ENCODE measurements around the gene UBIAD1.
"Not testable (repeated sequence)": the region's sequence is repeated elsewhere in the genome, so short reads cannot be mapped to it uniquely, and the experiment has no call there.

The UBIAD1 gene

GRCh38 chr1:11280719-11281376, 7.8 kb downstream of the UBIAD1 start:
- no peak for DNase-seq

- DNase-seq: peak; percentile 89
These were observed 8.7 kb downstream of the UBIAD1 start for GRCh38 chr1:11281518-11282331.

- no peak for DNase-seq
These were observed 10.2 kb downstream of the UBIAD1 start for GRCh38 chr1:11283151-11283550.

DNA sequence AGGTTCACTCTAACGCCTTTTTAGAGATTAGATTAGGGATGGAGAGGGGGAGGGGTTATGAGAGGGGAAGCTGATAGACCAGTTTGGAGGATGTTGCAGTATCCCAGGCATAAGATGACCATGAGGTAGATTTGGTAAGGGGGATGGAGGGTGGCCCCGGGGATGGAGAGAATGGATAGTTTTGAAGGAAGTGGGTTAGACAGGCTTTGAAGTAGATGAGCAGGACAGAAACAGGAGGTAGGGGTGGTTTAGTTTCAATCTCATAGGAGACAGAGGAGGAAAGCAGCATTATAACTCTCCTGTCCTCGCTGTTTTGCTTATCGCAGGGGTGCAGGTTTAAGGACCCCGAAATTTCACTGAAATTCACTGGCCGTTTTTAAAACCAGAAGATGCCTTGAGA, 11.8 kb downstream of the UBIAD1 start:
- no peak for DNase-seq

- peak; percentile 24 for DNase-seq
These were observed 13.1 kb downstream of the UBIAD1 start for GRCh38 chr1:11285883-11286734.

GRCh38 chr1:11286735-11287410, 13.9 kb downstream of the UBIAD1 start:
- DNase-seq: no peak

- DNase-seq: no peak
These were observed 16.1 kb downstream of the UBIAD1 start for GRCh38 chr1:11289064-11289463.

DNA sequence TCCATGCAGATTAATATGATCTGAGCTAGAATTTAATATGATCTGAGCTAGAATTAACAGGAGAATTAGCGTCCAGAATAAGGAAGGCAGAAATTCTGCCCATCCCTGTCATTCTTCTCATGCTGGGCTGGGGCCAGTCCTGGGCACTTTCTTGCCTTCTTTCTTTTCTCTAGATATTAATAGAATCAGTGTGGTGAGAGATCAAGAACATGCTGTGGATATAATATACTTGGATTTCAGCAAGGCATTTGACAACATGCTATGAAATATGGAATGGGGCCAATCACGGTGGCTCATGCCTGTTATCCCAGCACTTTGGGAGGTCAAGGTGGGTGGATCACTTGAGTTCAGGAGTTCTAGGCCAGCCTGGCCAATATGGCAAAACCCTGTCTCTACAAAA, 18.1 kb downstream of the UBIAD1 start:
- DNase-seq: no peak

GRCh38 chr1:11293856-11294255, 20.9 kb downstream of the UBIAD1 start:
- DNase-seq: no peak

GRCh38 chr1:11294951-11295350, 22.0 kb downstream of the UBIAD1 start:
- no peak for DNase-seq

GRCh38 chr1:11295905-11296304, 22.9 kb downstream of the UBIAD1 start:
- DNase-seq: no peak

DNA sequence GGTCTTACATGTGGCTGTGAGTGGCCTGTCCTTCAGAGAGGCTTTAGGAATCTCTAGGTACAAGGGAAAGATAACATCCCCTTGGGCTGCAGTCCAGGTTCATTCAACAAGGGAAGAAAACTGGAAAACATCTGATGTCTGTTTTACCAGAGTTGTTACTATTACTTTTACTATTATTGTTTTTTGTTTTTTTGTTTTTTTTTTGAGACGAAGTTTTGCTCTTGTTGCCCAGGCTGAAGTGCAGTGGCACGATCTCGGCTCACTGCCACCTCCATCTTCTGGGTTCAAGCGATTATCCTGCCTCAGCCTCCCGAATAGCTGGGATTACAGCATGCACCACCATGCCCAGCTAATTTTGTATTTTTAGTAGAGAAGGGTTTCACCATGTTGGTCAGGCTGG, 24.8 kb downstream of the UBIAD1 start:
- DNase-seq: not testable (repeated sequence)

DNA sequence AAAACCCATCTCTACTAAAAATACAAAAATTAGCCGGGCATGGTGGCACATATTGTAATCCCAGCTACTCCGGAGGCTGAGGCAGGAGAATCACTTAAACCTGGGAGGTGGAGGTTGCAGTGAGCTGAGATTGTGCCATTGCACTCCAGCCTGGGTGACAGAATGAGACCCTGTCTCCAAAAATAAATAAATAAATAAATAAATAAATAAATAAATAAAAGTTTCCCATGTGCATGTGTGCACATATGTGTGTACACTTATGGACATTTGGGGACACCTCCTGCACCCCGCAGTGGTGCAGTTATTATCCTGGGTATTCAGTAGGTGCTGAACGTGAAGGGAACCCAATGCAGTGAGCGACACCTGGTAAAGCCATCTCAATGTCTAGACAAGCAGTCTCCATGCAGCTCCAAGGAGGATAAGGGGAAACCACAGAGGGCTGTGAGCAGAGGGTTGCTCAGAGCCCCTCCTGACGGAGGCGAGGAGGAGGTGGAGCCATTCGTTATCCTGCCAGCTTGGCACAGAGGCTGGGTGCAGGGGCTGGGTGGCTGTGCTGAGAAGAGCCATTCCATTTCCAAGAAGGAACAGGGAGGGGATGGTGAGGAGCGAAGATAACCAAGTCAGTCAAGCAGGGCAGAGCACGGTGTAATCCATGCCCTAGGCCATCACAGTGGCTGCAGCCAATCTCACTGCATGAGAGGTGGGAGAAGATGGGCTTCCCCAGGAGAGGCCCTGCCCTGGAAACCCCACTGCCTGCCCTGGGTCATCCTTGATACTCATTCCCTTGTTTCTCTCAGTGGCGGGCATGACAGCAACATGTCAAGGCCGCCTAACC, 25.6 kb downstream of the UBIAD1 start:
- DNase-seq: no peak

GRCh38 chr1:11299225-11299574, 26.2 kb downstream of the UBIAD1 start:
- no peak for DNase-seq

GRCh38 chr1:11301601-11302000, 28.6 kb downstream of the UBIAD1 start:
- no peak for DNase-seq

DNA sequence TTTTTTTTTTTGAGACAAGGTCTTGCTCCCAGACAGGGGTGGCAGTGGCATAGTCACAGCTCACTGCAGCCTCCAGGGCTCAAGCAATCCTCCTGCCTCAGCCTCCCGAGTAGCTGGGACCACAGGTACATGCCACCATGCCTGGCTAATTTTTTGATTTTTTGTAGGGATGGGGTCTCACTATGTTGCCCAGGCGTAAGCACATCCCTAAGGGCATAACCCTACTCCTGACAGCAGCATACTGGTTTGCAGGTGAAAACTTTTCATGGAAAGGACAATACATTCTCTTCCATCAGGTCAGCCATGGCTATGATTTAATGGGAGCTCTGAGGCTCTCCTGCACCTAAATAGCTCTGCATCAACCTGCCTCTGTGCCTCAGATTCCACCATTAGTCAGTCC, 29.4 kb downstream of the UBIAD1 start:
- no peak for DNase-seq

- not testable (repeated sequence) for DNase-seq
These were observed 32.5 kb downstream of the UBIAD1 start for GRCh38 chr1:11305516-11305915.

- DNase-seq: no peak
These were observed 34.9 kb downstream of the UBIAD1 start for GRCh38 chr1:11307852-11308251.

DNA sequence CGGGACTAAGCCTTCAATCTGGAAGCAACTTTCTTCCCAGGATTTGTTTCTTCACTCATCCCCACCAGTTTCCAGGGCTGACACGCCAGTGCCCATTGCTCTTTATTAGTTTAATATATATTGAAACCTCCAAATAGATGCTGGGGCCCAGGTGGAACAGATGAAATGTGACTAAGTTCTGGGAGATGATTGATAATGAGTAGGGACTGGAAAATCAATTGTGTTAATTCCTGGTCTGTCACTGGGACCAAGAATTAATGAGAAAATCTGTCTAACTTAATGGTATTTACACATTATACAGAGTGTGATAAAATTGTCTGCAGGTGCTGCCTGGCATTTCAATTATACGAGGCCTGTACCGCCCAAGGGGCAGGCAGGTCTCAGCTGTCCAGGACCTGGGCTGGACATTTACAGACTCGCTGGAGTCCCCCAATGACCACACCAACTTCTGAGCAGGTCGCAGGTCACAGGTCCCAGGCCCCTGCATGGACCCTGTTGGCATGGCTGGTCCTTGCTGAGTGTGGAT, 35.8 kb downstream of the UBIAD1 start:
- DNase-seq: no peak

GRCh38 chr1:11309385-11309784, 36.4 kb downstream of the UBIAD1 start:
- no peak for DNase-seq

- no peak for DNase-seq
These were observed 39.1 kb downstream of the UBIAD1 start for GRCh38 chr1:11311816-11312755.
